Measurements from ENCODE around the gene TSPAN10.

Gene TSPAN10

GRCh38 chr17:81635973-81636504, 957 bp upstream of the TSPAN10 start:
- no peak for TF ChIP-seq CTCF (conservative IDR thresholded peaks at IDR 0.05)

GRCh38 chr17:81638683-81639082, 1.7 kb downstream of the TSPAN10 start:
- no peak for TF ChIP-seq CTCF (conservative IDR thresholded peaks at IDR 0.05)
- no peak overlapping the region for H3K27ac ChIP-seq

More at GRCh38 chr17:81635973-81636504, 957 bp upstream of the TSPAN10 start:
- peak overlapping the region; percentile 93 for H3K27ac ChIP-seq

- no peak for TF ChIP-seq CTCF (conservative IDR thresholded peaks at IDR 0.05)
- H3K27ac ChIP-seq, result no peak overlapping the region
Observed at GRCh38 chr17:81640011-81640410, 3.0 kb downstream of the TSPAN10 start.

- no peak overlapping the region for H3K27ac ChIP-seq
- no peak for TF ChIP-seq CTCF (conservative IDR thresholded peaks at IDR 0.05)
Observed at GRCh38 chr17:81641825-81642489, 5.0 kb downstream of the TSPAN10 start.

GRCh38 chr17:81644496-81644895, 7.5 kb downstream of the TSPAN10 start:
- H3K27ac ChIP-seq, result no peak overlapping the region
- no peak for TF ChIP-seq CTCF (conservative IDR thresholded peaks at IDR 0.05)

- TF ChIP-seq CTCF (conservative IDR thresholded peaks at IDR 0.05), result no peak
- H3K27ac ChIP-seq, result no peak overlapping the region
Observed at GRCh38 chr17:81644976-81645952, 8.3 kb downstream of the TSPAN10 start.

All from VCaP (cell line).